ENCODE measurements around the gene KCNQ1. TPM values are rescaled to one million over a fixed set of nuclear protein-coding genes. Genes with fewer than 3 reads are reported as not detected.

Gene KCNQ1
- total and polyA plus RNA-seq, 9 of the 15 experiments (the other 6 are each of a cell fraction or from before 2014, with no cell fraction given): 0.44 TPM; not detected in 8

DNA sequence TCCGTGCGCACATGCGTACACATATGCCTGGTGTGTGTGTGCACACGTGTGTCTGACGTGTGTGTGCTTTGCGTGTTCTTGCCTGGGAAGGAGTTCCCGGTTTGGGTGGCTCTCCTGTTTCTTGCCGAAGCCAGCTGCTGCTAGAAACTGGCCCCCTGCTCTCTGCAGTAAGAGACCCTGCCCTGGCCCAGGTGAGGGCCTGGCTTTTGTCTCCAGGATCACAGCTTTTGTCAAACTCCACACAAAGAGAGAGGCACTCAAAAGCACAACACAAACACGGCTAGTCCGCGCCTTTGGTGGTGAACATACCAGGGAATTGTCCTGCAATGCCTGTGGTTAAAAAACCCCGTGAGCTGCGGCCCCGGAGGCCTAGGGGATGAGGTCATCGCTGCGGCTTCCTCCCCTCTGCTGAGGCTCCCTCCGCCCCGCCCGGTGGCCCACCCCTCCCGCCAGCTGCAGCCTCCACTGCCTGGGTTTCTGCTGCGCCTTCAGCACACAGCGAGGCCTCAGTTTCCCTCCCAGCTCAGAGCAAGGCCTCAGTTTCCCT lies 88.9 kb downstream of the KCNQ1 start (continued):
- TF ChIP-seq CREM (IDR thresholded peaks at IDR 0.05; ENCODE audit: low read depth) (peak; percentile 27; the same call in 1 of the 2 replicates), PHF20 (IDR thresholded peaks at IDR 0.05; ENCODE audit: partially characterized antibody) (no peak), TEAD4 (IDR thresholded peaks at IDR 0.05; ENCODE audit: low read length) (peak; percentile 63; the same call in 1 of the 2 replicates), TEAD4 (CRISPR knock-in tag; IDR thresholded peaks at IDR 0.05; ENCODE audit: borderline replicate concordance) (no peak), ZNF75A (CRISPR knock-in tag; IDR thresholded peaks at IDR 0.05) (no peak), ZNF695 (CRISPR knock-in tag; IDR thresholded peaks at IDR 0.05) (no peak), SMARCA4 (IDR thresholded peaks at IDR 0.05) (0 out of 2 replicates have a peak, but pooled peaks have one; percentile 22), NR2C2 (CRISPR knock-in tag; IDR thresholded peaks at IDR 0.05) (0 out of 2 replicates have a peak, but pooled peaks have one; percentile 39), NR2C2 (tag; IDR thresholded peaks at IDR 0.05) (no peak), DPF2 (IDR thresholded peaks at IDR 0.05) (0 out of 2 replicates have a peak, but pooled peaks have one; percentile 29), ESRRA (IDR thresholded peaks at IDR 0.05; ENCODE audit: borderline replicate concordance, low read depth) (peak; percentile 81; the same call in 1 of the 2 replicates)
- TF ChIP-seq, protein P1, sequence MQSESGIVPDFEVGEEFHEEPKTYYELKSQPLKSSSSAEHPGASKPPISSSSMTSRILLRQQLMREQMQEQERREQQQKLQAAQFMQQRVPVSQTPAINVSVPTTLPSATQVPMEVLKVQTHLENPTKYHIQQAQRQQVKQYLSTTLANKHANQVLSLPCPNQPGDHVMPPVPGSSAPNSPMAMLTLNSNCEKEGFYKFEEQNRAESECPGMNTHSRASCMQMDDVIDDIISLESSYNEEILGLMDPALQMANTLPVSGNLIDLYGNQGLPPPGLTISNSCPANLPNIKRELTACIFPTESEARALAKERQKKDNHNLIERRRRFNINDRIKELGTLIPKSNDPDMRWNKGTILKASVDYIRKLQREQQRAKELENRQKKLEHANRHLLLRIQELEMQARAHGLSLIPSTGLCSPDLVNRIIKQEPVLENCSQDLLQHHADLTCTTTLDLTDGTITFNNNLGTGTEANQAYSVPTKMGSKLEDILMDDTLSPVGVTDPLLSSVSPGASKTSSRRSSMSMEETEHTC (IDR thresholded peaks at IDR 0.05): peak; percentile 66
- TF ChIP-seq, protein P2, sequence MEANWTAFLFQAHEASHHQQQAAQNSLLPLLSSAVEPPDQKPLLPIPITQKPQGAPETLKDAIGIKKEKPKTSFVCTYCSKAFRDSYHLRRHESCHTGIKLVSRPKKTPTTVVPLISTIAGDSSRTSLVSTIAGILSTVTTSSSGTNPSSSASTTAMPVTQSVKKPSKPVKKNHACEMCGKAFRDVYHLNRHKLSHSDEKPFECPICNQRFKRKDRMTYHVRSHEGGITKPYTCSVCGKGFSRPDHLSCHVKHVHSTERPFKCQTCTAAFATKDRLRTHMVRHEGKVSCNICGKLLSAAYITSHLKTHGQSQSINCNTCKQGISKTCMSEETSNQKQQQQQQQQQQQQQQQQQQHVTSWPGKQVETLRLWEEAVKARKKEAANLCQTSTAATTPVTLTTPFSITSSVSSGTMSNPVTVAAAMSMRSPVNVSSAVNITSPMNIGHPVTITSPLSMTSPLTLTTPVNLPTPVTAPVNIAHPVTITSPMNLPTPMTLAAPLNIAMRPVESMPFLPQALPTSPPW (CRISPR knock-in tag; IDR thresholded peaks at IDR 0.05): peak; percentile 86
